SJCRH30 (cell line): Measurements from ENCODE around the gene RNF151. TPM values are rescaled to one million over a fixed set of nuclear protein-coding genes. Genes with fewer than 3 reads are reported as not detected.
"Not testable (repeated sequence)": the region's sequence is repeated elsewhere in the genome, so short reads cannot be mapped to it uniquely, and the experiment has no call there.

Experiments used
- DNase-seq, 2 experiments: peaks; one replicate each; pipeline ENCODE4 v3.0.0-alpha.2; 2015 to 2020
- H3K27ac ChIP-seq: fragments of 250-450 bp; sonication (Bioruptor Pico); 2 replicates; pipeline ENCODE4 v1.5.1; 2020; ENCODE audit warnings: mild to moderate bottlenecking, moderate library complexity
- H3K27me3 ChIP-seq: fragments of 250-450 bp; sonication (Bioruptor Pico); 2 replicates; pipeline ENCODE4 v1.5.1; 2020; ENCODE audit warnings: mild to moderate bottlenecking, moderate library complexity
- H3K36me3 ChIP-seq: fragments of 250-450 bp; sonication (Bioruptor Pico); 2 replicates; pipeline ENCODE4 v1.5.1; 2020; ENCODE audit warnings: mild to moderate bottlenecking, moderate library complexity
- H3K4me1 ChIP-seq: fragments of 250-450 bp; sonication (Bioruptor Pico); 2 replicates; pipeline ENCODE4 v1.5.1; 2020; ENCODE audit warnings: mild to moderate bottlenecking, moderate library complexity
- H3K4me3 ChIP-seq: fragments of 250-450 bp; sonication (Bioruptor Pico); 2 replicates; pipeline ENCODE4 v1.5.1; 2020; ENCODE audit warnings: mild to moderate bottlenecking, moderate library complexity
- H3K9me3 ChIP-seq: fragments of 250-450 bp; sonication (Bioruptor Pico); replicated peaks from 2 replicates; pipeline ENCODE4 v1.5.1; 2020; ENCODE audit warnings: mild to moderate bottlenecking, moderate library complexity
- total RNA-seq: library from RNA; depleted of rRNA; stranded (reverse); fragments of >200 nt; shearing (Covaris generic); gene quantifications from 2 replicates; pipeline ENCODE4 v1.2.3, GENCODE V29; 2014; rRNA removed

Gene RNF151
- not detected in 2 replicates for total RNA-seq

GRCh38 chr16:1966460-1966859 lies at the start of gene RNF151:
Gene RNF151, plus strand, starts transcription at chr16:1966856. Its CDS starts 26 bp downstream, at chr16:1966882.
- Histone ChIP-seq H3K36me3 (peaks cover 30% of the 10 kb centered on the region), H3K4me3 (peak within 1 kb of the TSS; percentile 97), H3K9me3 (no peaks in the 10 kb centered on the region), H3K4me1 (peaks cover 5% of the 10 kb centered on the region), H3K27me3 (no peaks in the 10 kb centered on the region), H3K27ac (no peak within 1 kb of the TSS)
- no peak for DNase-seq

DNA sequence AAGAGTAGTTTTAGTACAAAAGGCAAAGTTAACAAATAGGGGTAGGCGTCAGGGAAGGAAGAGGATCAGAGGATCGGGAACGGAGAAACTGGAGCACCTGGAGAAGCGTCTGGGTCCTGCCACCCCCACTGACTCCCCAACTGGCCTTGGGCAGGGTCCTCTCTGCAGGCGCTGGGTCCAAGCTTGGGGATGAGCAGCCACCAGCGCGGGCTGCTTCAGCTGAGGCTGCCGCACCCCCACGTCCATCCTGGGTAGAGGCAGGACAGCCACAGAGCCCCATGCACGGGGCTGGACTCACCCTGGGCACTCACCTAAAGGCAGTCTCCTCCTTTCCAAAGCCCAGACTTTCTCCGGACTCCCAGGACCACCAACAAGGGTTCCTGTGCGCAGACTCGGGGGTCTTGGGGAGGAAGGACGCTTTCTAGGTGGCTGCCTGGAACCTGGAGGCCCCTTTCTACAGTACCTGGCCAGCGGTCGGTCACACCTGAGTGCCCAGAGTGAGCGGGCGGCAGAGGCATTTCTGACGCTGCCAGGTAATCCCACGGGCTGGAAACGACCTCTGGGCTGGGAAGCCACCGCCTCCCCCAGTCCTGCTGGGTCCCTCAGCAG lies 49.5 kb upstream of the RNF151 start:
- no peaks in the 10 kb centered on the region for H3K36me3 ChIP-seq
- no peaks in the 10 kb centered on the region for H3K4me1 ChIP-seq
- DNase-seq, result no peak
- H3K9me3 ChIP-seq, result no peaks in the 10 kb centered on the region
- peaks cover 28% of the 10 kb centered on the region for H3K27me3 ChIP-seq
- no peak overlapping the region for H3K4me3 ChIP-seq
- no peak overlapping the region for H3K27ac ChIP-seq

DNA sequence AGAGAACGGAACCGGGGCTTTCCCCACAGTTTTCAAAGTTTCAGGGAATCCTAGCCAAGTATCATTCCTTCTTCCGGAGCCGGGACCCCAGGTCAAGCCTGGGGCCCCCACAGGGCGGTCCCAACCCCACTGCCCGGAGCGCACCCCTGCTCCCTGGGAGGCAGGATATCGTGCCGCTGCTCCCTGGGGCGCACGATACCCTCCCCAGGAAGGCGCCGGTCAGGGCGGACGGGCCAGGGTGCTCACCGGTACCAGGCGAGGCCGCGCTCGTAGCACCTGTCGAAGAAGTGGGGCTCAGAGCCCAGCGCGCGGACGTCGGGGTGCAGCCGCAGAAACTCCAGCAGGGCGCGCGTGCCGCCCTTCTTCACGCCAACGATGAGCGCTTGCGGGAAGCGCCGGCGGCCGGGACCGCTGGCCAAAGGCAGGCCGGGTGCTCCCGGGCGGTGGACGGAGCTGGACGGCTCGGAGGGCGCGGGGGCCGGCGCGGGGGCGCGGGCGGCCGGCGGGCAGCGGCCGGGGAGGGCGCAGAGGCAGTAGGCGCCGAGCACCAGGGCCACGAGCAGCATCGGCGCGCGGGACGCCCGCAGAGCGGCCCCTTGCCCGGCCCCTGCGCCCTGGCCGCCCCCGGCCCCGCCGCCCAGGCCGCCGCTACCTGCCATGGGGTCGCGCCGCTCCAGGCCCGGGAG lies 48.8 kb upstream of the RNF151 start:
- Histone ChIP-seq H3K4me1 (no peaks in the 10 kb centered on the region), H3K9me3 (no peaks in the 10 kb centered on the region), H3K36me3 (no peaks in the 10 kb centered on the region), H3K27me3 (peaks cover 28% of the 10 kb centered on the region), H3K27ac (no peak overlapping the region), H3K4me3 (no peak overlapping the region)
- DNase-seq, result no peak

DNA sequence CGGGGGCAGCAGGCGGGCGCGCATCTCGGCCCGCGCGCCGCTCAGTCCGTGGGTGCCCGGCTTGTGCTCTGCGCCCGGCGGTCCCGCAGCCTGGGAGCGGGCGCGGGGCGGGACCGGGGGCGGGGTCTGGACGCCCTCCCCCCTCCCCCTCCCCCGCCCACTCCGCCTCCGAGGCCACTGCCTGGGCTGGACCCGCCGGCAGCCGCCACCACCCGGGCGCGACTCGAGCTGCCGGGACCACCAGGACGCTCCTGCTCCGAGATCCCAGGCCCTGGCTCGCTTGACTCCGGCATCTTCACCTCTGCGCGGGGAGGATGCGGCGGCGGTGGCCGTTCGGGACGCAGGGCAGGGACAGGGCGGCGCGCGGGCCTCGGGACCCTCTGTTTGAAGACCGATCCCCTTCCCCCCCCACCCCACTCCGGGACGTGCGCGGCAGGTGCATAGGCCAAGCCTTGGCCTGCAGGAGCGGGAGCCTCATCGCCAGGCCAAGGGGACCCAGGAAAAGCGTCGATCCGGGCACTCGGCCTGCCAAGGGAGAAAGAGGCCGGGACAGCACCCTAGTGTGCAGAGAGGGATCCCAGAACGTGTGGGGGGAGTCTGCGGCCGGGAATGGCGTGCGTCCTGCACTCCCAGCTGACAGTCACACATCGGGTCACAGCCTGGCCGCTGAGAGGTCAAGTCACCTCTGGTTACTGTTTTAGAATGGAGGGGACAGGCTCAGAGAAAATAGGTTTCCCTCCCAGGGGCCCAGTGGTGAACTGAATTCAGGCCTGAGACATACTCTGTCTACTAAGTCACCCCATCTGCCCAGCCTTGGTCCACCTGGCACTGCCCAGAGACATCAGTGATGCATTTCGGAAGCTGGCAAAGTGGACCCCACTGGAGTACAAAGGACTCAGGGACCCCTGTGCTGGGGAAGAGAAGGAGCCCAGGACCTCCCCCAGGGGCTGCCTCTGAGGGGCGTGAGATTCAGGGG lies 48.0 kb upstream of the RNF151 start, which contains the start of gene HS3ST6:
Gene HS3ST6 (minus strand): TSS at position 65 of the 976 bp plus-strand sequence. CDS start 92 bp downstream, outside the sequence.
- Histone ChIP-seq H3K9me3 (no peaks in the 10 kb centered on the region), H3K27ac (no peak within 1 kb of the TSS), H3K27me3 (peaks cover 21% of the 10 kb centered on the region), H3K36me3 (no peaks in the 10 kb centered on the region), H3K4me3 (no peak within 1 kb of the TSS), H3K4me1 (peaks cover 7% of the 10 kb centered on the region; the same call in 1 of the 2 replicates)
- no peak for DNase-seq

- H3K4me1 ChIP-seq, result peaks cover 11% of the 10 kb centered on the region
- H3K4me3 ChIP-seq, result no peak overlapping the region
- H3K27ac ChIP-seq, result no peak overlapping the region
- no peak for DNase-seq
- H3K36me3 ChIP-seq, result no peaks in the 10 kb centered on the region
- peaks cover 15% of the 10 kb centered on the region for H3K27me3 ChIP-seq
- no peaks in the 10 kb centered on the region for H3K9me3 ChIP-seq
These were observed 47.2 kb upstream of the RNF151 start for GRCh38 chr16:1919327-1919998.

DNA sequence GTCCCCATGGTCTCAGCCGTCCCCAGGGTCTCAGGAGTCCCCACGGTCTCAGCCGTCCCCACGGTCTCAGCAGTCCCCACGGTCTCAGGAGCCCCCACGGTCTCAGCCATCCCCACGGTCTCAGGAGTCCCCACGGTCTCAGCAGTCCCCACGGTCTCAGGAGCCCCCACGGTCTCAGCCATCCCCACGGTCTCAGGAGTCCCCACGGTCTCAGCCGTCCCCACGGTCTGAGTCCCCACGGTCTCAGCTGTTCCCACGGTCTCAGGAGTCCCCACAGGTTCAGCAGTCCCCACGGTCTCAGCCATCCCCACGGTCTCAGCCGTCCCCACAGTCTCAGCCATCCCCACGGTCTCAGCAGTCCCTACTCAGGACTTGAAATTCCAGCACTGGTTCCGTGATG lies 46.5 kb upstream of the RNF151 start:
- not testable (repeated sequence) for H3K27me3 ChIP-seq, H3K9me3 ChIP-seq, DNase-seq, H3K27ac ChIP-seq, H3K36me3 ChIP-seq, H3K4me3 ChIP-seq
- H3K4me1 ChIP-seq, result peaks cover 11% of the 10 kb centered on the region

DNA sequence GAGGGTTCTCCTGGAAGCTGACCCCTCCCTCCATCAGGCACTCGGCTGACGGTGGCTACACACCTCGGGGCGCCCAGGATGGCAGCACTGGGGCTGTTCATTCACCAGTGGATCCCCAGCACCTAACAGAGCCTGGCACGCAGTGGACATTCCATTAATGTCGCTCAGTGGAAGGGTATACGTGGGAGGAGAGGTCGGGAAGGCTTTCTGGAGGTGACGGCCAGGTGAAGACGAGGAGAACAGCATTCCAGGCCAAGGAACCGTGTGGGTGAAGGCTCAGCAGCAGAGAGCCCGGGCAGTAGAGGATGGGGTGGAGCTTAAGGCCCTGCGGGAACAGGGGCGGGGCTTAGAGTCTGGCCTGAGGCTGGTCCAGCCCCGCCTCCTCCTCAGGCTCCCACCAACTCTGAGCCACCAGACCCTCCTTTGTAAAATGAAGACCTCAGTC lies 45.9 kb upstream of the RNF151 start:
- Histone ChIP-seq H3K4me1 (peaks cover 11% of the 10 kb centered on the region), H3K36me3 (no peaks in the 10 kb centered on the region), H3K27ac (no peak overlapping the region), H3K4me3 (no peak overlapping the region), H3K27me3 (peaks cover 5% of the 10 kb centered on the region), H3K9me3 (no peaks in the 10 kb centered on the region)
- peak; percentile 33 to 58 for DNase-seq

- DNase-seq, result no peak
- H3K27me3 ChIP-seq, result peaks cover 5% of the 10 kb centered on the region
- no peaks in the 10 kb centered on the region for H3K9me3 ChIP-seq
- no peaks in the 10 kb centered on the region for H3K36me3 ChIP-seq
- no peak overlapping the region for H3K4me3 ChIP-seq
- H3K27ac ChIP-seq, result no peak overlapping the region
- peaks cover 11% of the 10 kb centered on the region for H3K4me1 ChIP-seq
These were observed 44.3 kb upstream of the RNF151 start for GRCh38 chr16:1922357-1922756.

- DNase-seq, result peak; percentile 76 to 81
These were observed 43.2 kb upstream of the RNF151 start for GRCh38 chr16:1923299-1924034.

GRCh38 chr16:1924095-1924494 lies 42.6 kb upstream of the RNF151 start:
- H3K27me3 ChIP-seq, result peaks cover 5% of the 10 kb centered on the region

More at GRCh38 chr16:1923299-1924034, 43.2 kb upstream of the RNF151 start:
- peaks cover 11% of the 10 kb centered on the region for H3K4me1 ChIP-seq
- no peak overlapping the region for H3K27ac ChIP-seq
- H3K27me3 ChIP-seq, result peaks cover 5% of the 10 kb centered on the region
- H3K9me3 ChIP-seq, result no peaks in the 10 kb centered on the region
- no peak overlapping the region for H3K4me3 ChIP-seq
- H3K36me3 ChIP-seq, result no peaks in the 10 kb centered on the region

GRCh38 chr16:1926271-1926670 lies 40.4 kb upstream of the RNF151 start:
- Histone ChIP-seq H3K27ac (no peak overlapping the region), H3K4me1 (peaks cover 11% of the 10 kb centered on the region), H3K36me3 (no peaks in the 10 kb centered on the region), H3K27me3 (no peaks in the 10 kb centered on the region; the same call in 1 of the 2 replicates), H3K4me3 (no peak overlapping the region), H3K9me3 (no peaks in the 10 kb centered on the region)
- DNase-seq, result no peak

More at GRCh38 chr16:1924095-1924494, 42.6 kb upstream of the RNF151 start:
- no peaks in the 10 kb centered on the region for H3K9me3 ChIP-seq
- peaks cover 11% of the 10 kb centered on the region for H3K4me1 ChIP-seq
- no peaks in the 10 kb centered on the region for H3K36me3 ChIP-seq
- no peak for DNase-seq
- no peak overlapping the region for H3K4me3 ChIP-seq
- no peak overlapping the region for H3K27ac ChIP-seq

GRCh38 chr16:1929105-1929504 lies 37.6 kb upstream of the RNF151 start:
- Histone ChIP-seq H3K4me1 (no peaks in the 10 kb centered on the region; the same call in 1 of the 2 replicates), H3K27ac (no peak overlapping the region), H3K9me3 (no peaks in the 10 kb centered on the region), H3K4me3 (peak overlapping the region; percentile 58), H3K36me3 (no peaks in the 10 kb centered on the region), H3K27me3 (peaks cover 8% of the 10 kb centered on the region)
- DNase-seq, result peak; percentile 40 to 56

DNA sequence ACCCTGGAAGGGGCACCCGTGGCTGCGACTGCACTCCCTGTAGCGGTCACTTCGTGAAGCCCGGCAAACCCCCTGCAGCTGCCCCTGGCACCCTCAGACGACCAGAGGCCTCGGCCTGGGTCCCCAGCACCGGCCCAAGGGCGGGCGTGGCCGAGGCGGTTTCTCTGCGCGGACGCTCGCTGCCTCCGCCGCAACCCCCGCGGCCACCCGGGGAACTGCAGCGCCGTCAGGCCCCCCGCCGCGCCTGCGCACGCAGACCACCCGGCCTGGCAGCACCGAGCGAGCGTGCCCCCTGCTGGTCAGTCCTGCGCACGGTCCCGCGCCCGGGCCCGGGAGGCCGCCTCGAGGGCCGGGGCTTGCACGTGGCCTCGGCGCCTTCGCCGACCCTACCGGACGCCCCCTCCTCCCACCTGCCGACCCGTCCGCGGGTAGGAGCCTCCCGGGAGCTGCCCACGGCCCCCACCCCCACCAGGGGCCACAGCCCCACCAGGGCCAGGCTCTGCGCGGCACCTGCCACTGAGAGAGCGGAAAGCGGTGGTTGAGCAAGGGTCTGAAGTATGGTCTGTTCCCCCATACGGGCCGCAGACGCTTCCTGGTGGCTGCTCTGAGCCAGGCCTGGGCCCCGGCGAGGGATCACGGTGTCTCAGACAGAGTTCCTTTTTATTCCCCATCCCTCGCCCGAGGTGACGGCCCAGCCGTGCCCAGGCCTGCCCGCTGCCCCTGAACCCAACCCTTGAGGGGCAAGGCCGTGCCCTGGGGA lies 36.9 kb upstream of the RNF151 start:
- Histone ChIP-seq H3K36me3 (no peaks in the 10 kb centered on the region), H3K27me3 (peaks cover 8% of the 10 kb centered on the region), H3K9me3 (no peaks in the 10 kb centered on the region), H3K4me3 (peak overlapping the region; percentile 58), H3K4me1 (no peaks in the 10 kb centered on the region), H3K27ac (no peak overlapping the region)
- DNase-seq, result peak; percentile 81 to 85
